Activated T-cell treated with anti-CD3 and anti-CD28 coated beads for 24 hours (primary cell): ENCODE results near the gene EPHA7.

ENCODE experiments used
- DNase-seq: peaks from one replicate; pipeline ENCODE4 v3.0.0-alpha.2; 2020; ENCODE audit warnings: low read depth

The EPHA7 gene

GRCh38 chr6:93393554-93394074 lies 25.7 kb downstream of the EPHA7 start:
- DNase-seq: no peak

- DNase-seq: no peak
Measured at GRCh38 chr6:93392797-93393196, 26.6 kb downstream of the EPHA7 start.

- no peak for DNase-seq
Measured at GRCh38 chr6:93391965-93392364, 27.4 kb downstream of the EPHA7 start.

GRCh38 chr6:93389192-93389591 lies 30.2 kb downstream of the EPHA7 start:
- DNase-seq: no peak

GRCh38 chr6:93388070-93388469 lies 31.3 kb downstream of the EPHA7 start:
- DNase-seq: no peak

GRCh38 chr6:93376026-93376540 lies 43.3 kb downstream of the EPHA7 start:
- DNase-seq: no peak

GRCh38 chr6:93373445-93373844 lies 45.9 kb downstream of the EPHA7 start:
- DNase-seq: no peak

GRCh38 chr6:93371756-93372155 lies 47.6 kb downstream of the EPHA7 start:
- no peak for DNase-seq

GRCh38 chr6:93369586-93370134 lies 49.7 kb downstream of the EPHA7 start:
- DNase-seq: no peak

GRCh38 chr6:93366506-93366905 lies 52.9 kb downstream of the EPHA7 start:
- DNase-seq: no peak

GRCh38 chr6:93365445-93365844 lies 53.9 kb downstream of the EPHA7 start:
- no peak for DNase-seq

- no peak for DNase-seq
Measured at GRCh38 chr6:93358435-93358834, 60.9 kb downstream of the EPHA7 start.

GRCh38 chr6:93352604-93353003 lies 66.8 kb downstream of the EPHA7 start:
- no peak for DNase-seq

- no peak for DNase-seq
Measured at GRCh38 chr6:93351222-93351621, 68.1 kb downstream of the EPHA7 start.

GRCh38 chr6:93350774-93351173 lies 68.6 kb downstream of the EPHA7 start:
- no peak for DNase-seq

- DNase-seq: no peak
Measured at GRCh38 chr6:93344333-93344835, 75.0 kb downstream of the EPHA7 start.

- no peak for DNase-seq
Measured at GRCh38 chr6:93343476-93343875, 75.9 kb downstream of the EPHA7 start.

- no peak for DNase-seq
Measured at GRCh38 chr6:93341900-93342613, 77.3 kb downstream of the EPHA7 start.

- DNase-seq: no peak
Measured at GRCh38 chr6:93337772-93338394, 81.5 kb downstream of the EPHA7 start.

- DNase-seq: no peak
Measured at GRCh38 chr6:93337014-93337413, 82.3 kb downstream of the EPHA7 start.

GRCh38 chr6:93329301-93330000 lies 89.9 kb downstream of the EPHA7 start:
- no peak for DNase-seq

- DNase-seq: no peak
Measured at GRCh38 chr6:93327857-93328256, 91.5 kb downstream of the EPHA7 start.
